ENCODE measurements around the gene ZNF497.

GRCh38 chr19:58304748-58305064 is 57.8 kb downstream of the ZNF497 start:
- TF ChIP-seq IRF1 (CRISPR knock-in tag; IDR thresholded peaks at IDR 0.05) (no peak), CTCF (IDR thresholded peaks at IDR 0.05) (no peak), USF2 (CRISPR knock-in tag; IDR thresholded peaks at IDR 0.05) (no peak)
